Uterus (tissue), 4 donors: ENCODE data around the gene PPP2R1B. TPM values are rescaled to one million over a fixed set of nuclear protein-coding genes. Genes with fewer than 3 reads are reported as not detected.

Experiments
- DNase-seq, 2 donors: peaks; one replicate each; pipeline ENCODE4 v3.0.0-alpha.2; 2019 to 2020
- H3K27ac ChIP-seq, 2 donors: fragments of 200-600 bp; sonication (generic); 1 replicate in 1 of 2; 2 replicates in 1 of 2; pipeline ENCODE4 v1.5.1; 2016 to 2018
- H3K27me3 ChIP-seq, 2 donors: fragments of 200-600 bp; sonication (generic); one replicate each; pipeline ENCODE4 v1.5.1; 2018 to 2019; ENCODE audit warnings: control low read depth in 1 of 2
- H3K36me3 ChIP-seq, 2 donors: fragments of 200-600 bp; sonication (generic); one replicate each; pipeline ENCODE4 v1.5.1; 2019; ENCODE audit warnings: control low read depth in 1 of 2
- H3K4me1 ChIP-seq, 2 donors: fragments of 200-600 bp; sonication (generic); one replicate each; pipeline ENCODE4 v1.5.1; 2018 to 2019; ENCODE audit warnings: control low read depth in 1 of 2
- H3K4me3 ChIP-seq, 2 donors: fragments of 200-600 bp; sonication (generic); 1 replicate in 1 of 2; 2 replicates in 1 of 2; pipeline ENCODE4 v1.5.1; 2018 to 2019; ENCODE audit warnings: mild to moderate bottlenecking in 1 of 2
- H3K9me3 ChIP-seq, 2 donors: fragments of 200-600 bp; sonication (generic); one replicate each; pipeline ENCODE4 v1.5.1; 2019; ENCODE audit warnings: control low read depth in 1 of 2
- CTCF ChIP-seq, 4 experiments: fragments of 200-600 bp in 2 of 4; fragments of 450-650 bp in 2 of 4; sonication (generic) in 2 of 4; IDR thresholded peaks; one replicate each; pipeline ENCODE4 v1.5.1; 2016 to 2019; ENCODE audit warnings: antibody characterized with exemption in 4 of 4, mild to moderate bottlenecking in 2 of 4, moderate library complexity in 1 of 4
- POLR2A ChIP-seq, 2 donors: fragments of 450-650 bp; IDR thresholded peaks; one replicate each; pipeline ENCODE4 v1.6.1; 2016; ENCODE audit warnings: antibody characterized with exemption in 2 of 2, mild to moderate bottlenecking in 1 of 2, moderate library complexity in 1 of 2
- intact Hi-C: fragments of 100-400 bp; cut with DNase I; formaldehyde crosslinking; loops from one replicate; pipeline ENCODE4 v1.15.1; 2023; ENCODE audit warnings: low total_unique reads
- total RNA-seq, 4 donors: library from RNA; depleted of rRNA in 3 of 4; stranded (reverse); fragments of >200 nt in 3 of 4; gene quantifications; one replicate each; pipeline versions ENCODE4 v1.1.0 to v1.2.4, GENCODE V29; 2014 to 2023
- donor health status: DM: yes; HTN: yes; CAD: no.

PPP2R1B gene
- total RNA-seq, 4 donors from 2014 or later, result 12.0 to 30.0 (median 28.4) TPM

- DNase-seq, result no peak
- H3K27me3 ChIP-seq, result no peaks in the 10 kb centered on the region
- intact Hi-C loops, result no loop called here
- H3K27ac ChIP-seq, result no peak overlapping the region
- TF ChIP-seq POLR2A (IDR thresholded peaks at IDR 0.05) (no peak), CTCF (IDR thresholded peaks at IDR 0.05) (no peak)
- no peaks in the 10 kb centered on the region for H3K36me3 ChIP-seq
- no peak overlapping the region for H3K4me3 ChIP-seq
- no peaks in the 10 kb centered on the region for H3K4me1 ChIP-seq
- no peaks in the 10 kb centered on the region for H3K9me3 ChIP-seq
Observed at GRCh38 chr11:111683806-111684205, 82.4 kb downstream of the PPP2R1B start.

DNA sequence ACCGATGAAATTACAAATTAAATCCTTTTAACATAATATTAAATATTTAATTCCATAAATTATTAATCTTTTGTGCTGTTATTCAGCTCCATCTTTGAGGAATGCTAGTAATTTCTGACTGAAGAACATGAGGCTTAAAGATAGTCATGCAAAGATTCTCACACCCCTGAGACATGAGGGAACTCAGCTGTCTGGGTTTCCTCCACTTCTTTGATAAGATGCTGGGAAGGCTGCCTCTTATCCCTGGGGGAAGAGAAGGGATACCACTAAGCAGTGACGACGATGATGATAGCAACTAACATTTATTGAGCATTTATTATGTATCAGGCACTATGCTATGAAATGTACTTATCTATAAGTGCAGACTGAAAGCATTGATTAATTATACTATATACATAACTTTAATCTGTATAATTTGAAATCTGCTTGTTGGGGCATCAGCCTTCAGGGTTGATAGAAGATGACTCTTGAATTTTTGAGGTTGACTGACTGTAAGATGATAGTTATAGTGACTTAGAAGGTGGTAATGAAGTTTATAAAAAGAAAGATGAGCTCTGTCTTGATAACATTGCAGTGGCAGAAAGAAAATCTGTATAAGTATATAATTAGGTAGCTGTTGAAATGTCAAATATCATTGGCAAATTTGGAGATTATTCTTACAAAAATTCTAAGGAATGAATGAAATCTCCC, 85.6 kb downstream of the PPP2R1B start:
- intact Hi-C loops, result no loop called here
- no peak overlapping the region for H3K27ac ChIP-seq

More for the DNA sequence above, 85.6 kb downstream of the PPP2R1B start:
- Histone ChIP-seq H3K4me3 (no peak overlapping the region), H3K27me3 (no peaks in the 10 kb centered on the region), H3K36me3 (no peaks in the 10 kb centered on the region), H3K4me1 (peaks cover 0 to 8% of the 10 kb centered on the region in 2 donors), H3K9me3 (no peaks in the 10 kb centered on the region)
- TF ChIP-seq POLR2A (IDR thresholded peaks at IDR 0.05) (no peak), CTCF (IDR thresholded peaks at IDR 0.05) (no peak)
- no peak for DNase-seq

Other genes with a start within 250 kb of the PPP2R1B start
- 10 to 100 TPM in 3 of 4 donors, 1 to 10 TPM in 1; 8.5 to 58.2 (median 37.1) TPM for gene LAYN, start 225.7 kb downstream of the PPP2R1B start, total RNA-seq
- 10 to 100 TPM; 11.5 to 27.7 (median 16.7) TPM for gene SIK2, start 163.9 kb downstream of the PPP2R1B start, total RNA-seq
- 10 to 100 TPM; 23.6 to 60.2 (median 49.4) TPM for gene ALG9, start 105.2 kb upstream of the PPP2R1B start, total RNA-seq
- 1 to 10 TPM in 3 of 4 donors, not detected in 1; 1.7 to 7.4 (median 3.3) TPM for gene FDXACB1, start 112.8 kb upstream of the PPP2R1B start, total RNA-seq
- gene CFAP68, start 113.2 kb upstream of the PPP2R1B start, total RNA-seq, result 10 to 100 TPM in 1 of 4 donors, 1 to 10 TPM in 2, under 1 TPM in 1; 0.29 to 22.8 (median 4.2) TPM
- gene CRYAB, start 145.4 kb upstream of the PPP2R1B start, total RNA-seq, result 100 to 1,000 TPM in 1 of 4 donors, 10 to 100 TPM in 3; 19.9 to 179 (median 56.5) TPM
- 1 to 10 TPM in 1 of 4 donors, under 1 TPM in 1, not detected in 2; 0.21 to 5.2 TPM for gene HSPB2, start 146.3 kb upstream of the PPP2R1B start, total RNA-seq
- 1 to 10 TPM in 2 of 4 donors, not detected in 2; 1.6 to 2.4 TPM for gene C11orf52, start 152.5 kb upstream of the PPP2R1B start, total RNA-seq
- gene DIXDC1, start 171.0 kb upstream of the PPP2R1B start, total RNA-seq, result 10 to 100 TPM; 38.7 to 63.0 (median 51.4) TPM